Superior temporal gyrus (tissue), 1 donor: Measurements from ENCODE around the gene HTT-AS.

Experiments used
- DNase-seq: peaks from one replicate; pipeline ENCODE4 v3.0.0-alpha.2; 2016; ENCODE audit errors: extremely low spot score

Gene HTT-AS

DNA sequence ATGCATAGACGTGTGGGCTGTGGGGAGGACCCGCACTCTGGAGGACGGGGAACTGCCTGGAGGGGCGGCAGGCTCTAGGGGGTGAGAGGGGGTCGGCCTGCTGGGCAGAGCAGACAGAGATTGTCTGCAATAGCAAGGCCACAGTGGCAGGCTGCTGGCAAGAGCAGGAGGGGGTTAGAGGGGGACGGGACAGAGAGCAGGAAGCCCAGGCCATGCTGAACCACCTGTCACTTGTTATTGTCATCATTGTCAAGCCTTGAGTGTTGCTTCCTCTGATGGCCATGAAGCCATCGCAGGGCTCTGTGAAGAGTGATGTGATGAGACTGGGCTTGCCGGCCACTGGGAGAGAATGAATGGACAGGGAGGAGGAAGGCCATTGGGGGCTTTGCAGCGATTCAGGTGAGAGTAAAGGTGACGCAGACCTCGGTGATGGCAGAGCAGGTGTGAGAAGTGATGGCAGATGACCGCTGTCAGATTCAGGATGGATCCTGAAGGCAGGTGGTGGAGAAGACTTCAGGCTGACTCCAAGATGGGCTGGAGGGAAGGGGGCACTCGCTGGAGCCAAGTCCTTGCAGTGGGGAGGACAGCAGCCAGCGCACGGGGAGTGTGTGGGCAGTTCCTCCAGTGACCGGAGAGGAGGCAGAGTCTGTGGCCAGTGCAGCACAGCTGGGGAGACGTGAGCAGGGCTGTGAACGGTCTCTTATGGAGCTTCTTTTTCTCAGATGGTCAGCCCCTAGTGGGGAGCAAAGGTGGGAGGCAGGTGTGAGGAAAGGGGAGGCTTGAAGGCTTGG is 43.6 kb downstream of the HTT-AS start:
- no peak for DNase-seq

DNA sequence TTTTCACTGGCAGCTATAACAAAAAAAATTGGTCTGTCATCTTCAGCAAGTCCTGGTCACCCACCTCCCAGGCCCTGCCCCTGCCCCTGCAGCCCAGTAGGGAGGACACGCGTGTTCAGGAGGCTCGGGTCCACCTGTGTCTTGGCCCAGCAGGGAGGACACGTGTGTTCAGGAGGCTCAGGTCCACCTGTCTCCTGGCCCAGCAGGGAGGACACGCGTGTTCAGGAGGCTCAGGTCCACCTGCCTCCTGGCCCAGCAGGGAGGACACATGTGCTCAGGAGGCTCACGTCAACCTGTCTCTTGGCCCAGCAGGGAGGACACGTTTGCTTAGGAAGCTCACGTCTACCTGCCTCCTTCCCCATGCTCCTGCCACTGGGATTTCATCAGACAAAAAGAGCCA is 44.9 kb downstream of the HTT-AS start:
- no peak for DNase-seq

DNA sequence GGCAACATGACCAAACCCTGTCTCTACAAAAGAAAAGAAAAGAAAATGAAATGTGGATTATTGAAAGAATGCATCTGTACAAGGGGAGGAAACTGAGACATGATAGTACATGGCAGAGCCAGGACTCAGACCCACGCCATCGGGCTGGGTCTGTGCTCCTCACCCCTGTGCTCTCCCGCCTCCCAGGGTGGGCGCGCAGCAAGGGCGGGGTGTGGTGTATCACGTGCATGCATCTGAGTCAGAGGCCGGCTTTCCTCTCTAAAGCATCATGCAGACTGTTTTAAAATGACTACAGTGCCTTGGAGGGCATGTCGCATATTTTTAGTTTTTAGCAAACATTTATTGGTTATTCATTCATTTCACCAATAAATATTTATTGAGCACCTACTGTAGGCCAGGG is 47.8 kb downstream of the HTT-AS start:
- no peak for DNase-seq

DNA sequence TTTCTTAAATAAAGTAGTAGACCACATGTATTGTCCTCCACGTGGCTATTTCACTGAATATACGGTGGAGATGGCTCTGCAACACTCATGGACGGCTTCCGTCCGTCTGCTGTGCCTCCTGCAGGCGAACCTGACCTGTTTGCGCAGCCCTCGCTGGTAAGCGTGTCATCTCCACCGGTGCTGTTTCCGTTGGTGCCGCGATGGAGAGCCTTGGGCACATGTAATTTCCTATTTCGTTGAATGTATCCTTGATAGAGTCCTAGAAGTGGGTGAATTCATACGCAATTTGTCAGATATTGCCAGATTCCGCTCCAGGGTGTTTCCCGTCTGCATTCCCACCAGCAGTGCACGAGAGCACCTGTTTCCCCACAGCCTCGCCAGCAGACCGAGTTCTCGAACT is 48.5 kb downstream of the HTT-AS start:
- no peak for DNase-seq

DNA sequence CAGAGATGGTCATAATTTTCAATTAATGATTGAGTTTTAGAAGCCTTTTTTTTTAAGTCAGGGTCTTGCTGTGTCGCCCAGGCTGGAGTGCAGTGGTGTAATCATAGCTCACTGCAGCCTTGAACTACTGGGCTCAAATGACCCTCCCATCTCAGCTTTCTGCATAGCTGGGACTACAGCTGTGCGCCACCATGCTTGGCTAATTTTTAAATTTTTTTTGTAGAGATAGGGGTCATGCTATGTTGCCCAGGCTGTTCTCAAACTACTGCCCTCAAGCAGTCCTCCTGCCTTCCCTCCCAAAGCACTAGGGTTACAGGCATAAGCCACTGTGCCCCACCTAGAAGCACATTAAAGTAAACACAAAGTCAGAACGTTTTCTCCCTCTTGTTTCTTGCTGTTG is 51.7 kb downstream of the HTT-AS start:
- DNase-seq = no peak

DNA sequence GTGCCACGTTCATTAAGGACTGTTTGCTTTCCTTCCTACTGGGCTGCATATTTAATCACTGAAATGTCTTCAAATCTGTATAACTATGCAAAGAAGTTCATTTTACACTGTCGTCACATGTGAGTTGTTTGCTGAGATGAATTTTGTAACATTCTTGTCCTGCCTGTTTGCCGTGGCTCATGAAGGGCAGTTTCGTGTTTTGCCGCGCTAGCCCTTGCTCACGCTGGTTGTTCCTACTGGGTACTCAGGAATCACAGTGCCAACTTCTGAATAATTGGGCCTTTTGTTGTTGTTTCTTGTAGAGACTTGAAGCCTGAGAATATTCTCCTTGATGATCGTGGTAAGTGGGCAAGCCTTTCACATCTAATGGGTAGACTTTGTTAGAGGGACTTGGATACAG is 52.2 kb downstream of the HTT-AS start:
- DNase-seq = no peak

DNA sequence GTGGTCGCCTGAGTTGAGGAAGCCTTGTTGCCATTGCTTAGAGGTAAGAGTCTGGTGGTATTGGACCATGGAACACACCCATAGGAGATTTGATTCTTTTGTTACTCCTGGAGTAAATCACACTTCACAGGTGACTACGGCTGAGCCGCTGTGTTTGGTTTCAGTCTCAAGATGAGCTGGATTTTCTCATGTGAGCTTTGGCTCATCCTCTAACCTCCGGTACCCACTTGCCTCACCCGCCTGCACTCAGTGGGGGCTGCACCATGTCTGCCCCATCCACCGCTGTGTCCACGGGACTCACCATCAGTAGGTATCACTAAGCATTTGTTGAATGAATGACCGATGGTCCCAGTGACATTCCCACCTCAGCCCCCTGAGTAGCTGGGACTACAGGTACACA is 52.7 kb downstream of the HTT-AS start:
- no peak for DNase-seq

DNA sequence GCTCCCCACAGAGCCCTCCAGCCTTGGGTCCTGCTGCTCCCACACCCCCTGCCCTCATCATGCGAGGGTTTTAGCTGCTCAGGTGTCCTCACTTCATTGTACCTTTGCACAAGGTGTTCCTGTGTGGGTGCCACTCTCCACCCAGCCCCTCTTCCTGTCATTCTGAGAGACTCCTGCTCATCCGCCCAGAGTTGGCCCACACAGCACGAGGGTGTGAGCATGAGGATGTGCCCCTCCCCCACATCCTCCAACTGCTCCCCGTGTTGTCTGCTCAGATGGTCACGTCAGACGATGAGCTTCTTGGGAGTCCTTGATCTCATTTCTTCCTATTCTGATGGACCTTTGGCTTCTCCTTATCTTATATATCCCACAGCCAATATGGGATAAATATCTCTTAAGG is 53.2 kb downstream of the HTT-AS start:
- DNase-seq = no peak

DNA sequence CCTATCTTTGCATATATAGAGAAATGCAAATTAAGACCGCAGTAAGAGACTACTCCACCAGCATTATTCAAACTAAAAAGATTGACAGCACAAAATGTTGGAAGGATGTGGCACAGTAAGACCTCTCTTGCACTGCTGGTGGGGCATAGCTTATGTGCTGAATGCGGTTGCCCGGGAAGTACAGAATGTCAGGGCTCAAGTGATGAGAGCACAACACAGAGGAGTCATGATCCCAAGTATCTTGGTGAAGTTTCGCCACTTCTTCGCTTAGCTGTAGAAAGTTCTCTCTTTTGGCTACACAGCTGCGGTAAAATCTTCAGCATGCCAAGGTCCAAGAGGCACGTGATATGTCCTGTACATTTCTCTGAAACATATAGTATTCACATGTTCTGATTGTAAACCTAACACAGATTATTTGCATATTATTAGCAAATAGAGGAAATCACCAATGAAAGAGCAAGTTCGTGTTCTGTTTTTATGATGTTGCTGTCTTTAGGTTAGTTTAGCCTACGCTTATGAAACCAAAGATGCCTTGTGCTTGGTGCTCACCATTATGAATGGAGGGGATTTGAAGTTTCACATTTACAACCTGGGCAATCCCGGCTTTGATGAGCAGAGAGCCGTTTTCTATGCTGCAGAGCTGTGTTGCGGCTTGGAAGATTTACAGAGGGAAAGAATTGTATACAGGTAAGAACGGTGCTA is 55.0 kb downstream of the HTT-AS start:
- no peak for DNase-seq

DNA sequence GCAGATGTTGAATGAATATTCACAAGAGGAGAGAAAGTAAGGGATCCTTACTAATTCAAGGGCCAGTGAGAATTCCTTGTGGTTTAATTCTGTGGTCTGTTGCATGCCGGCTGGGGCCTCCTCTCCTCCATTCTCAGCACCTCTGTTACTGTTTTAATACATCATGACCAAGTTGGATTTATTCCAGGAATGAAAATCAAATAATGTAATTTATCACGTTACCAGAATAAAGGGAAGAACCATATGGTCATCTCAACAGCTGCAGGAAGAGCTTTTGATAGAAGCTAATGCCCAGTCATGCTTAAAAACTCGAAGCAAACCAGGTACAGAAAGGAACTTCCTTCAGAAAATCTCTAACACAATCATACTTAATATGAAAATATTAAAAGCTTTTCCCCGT is 56.8 kb downstream of the HTT-AS start:
- DNase-seq = no peak

DNA sequence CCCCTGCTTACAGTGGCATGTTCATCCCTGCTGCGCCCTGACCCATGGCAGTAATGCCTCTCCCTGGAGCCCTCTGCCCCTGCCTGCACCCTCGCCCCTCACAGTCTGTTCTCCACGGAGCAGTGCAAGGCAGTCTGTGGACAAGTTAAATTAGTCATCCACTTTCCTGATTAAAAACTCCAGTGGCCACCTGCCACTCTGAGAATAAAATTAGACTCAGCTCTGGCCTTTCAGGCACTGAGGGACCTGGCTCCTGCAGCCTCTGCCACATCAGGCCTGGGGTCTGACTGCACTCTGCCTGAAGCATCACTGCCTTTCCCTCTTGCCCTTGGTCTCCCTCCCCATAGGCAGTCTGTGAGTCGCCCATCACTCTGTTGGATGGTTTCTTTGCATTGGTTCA is 57.4 kb downstream of the HTT-AS start:
- DNase-seq = no peak

DNA sequence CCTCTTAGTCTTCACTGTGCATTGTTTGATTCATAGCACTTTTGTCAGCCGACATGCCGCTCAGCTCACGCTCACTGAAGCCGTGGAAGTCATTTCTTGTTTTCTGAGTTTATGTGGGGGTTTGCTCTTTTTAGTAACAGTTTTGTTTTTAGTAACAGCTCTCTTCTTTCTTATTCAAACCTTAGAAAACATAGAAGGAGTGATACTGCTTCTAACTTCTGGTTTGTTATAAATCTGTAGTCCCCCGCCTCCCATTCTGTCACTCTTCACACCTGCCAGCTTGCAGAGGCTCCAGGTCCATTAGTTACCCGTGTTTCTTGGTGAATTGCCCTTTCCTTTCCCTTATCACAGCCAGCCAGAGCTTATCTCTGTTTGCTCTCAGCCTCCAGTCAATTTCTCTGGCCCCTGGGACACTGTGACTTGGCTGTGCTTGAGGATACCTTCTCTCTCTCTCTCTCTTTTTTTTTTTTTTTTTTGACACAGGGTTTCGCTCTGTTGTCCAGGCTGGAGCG is 60.4 kb downstream of the HTT-AS start:
- no peak for DNase-seq
